K562 (cell line): ENCODE results near the gene HHIPL1. TPM values are rescaled to one million over a fixed set of nuclear protein-coding genes. Genes with fewer than 3 reads are reported as not detected.

Source experiments
- ATAC-seq: fragments of 200-7000 bp; cut with Tn5 transposase; 3 replicates; pipeline ENCODE4 v1.9.1; 2020; ENCODE audit warnings: moderate library complexity
- BruUV-seq: library from RNA; stranded (reverse); fragments of 400-500 nt; replicated peaks from 2 replicates; lab custom pipeline; 2021; lab: Mats Ljungman, UMichigan
- CTCF ChIA-PET: fragments of 300-600 bp; formaldehyde crosslinking; extraction: SDS; loops from one replicate; lab custom pipeline; 2021; ENCODE audit warnings: low intra/inter-chr PET ratio; lab: Yijun Ruan, JAX
- POLR2A ChIA-PET: fragments of 300-600, 350-650 bp; sonication (Branson Sonifier 250); formaldehyde crosslinking; extraction: SDS; loops from one replicate; lab custom pipeline; 2021; ENCODE audit warnings: antibody characterized with exemption, inconsistent platforms; lab: Yijun Ruan, JAX
- DNase-seq, 4 experiments: peaks; one replicate each; pipeline versions ENCODE4 v3.0.0 to v3.0.0-alpha.2; 2011 to 2018; ENCODE audit warnings: low spot score in 3 of 4, mixed read lengths in 3 of 4; ENCODE audit errors: extremely low read depth in 1 of 4
- FAIRE-seq: peaks from 2 replicates; lab custom pipeline; 2011; peaks lifted over from hg19 to GRCh38; lab: Jason Lieb, UNC
- H2AFZ ChIP-seq: 2 replicates; pipeline ENCODE4 v1.6.0; 2011; ENCODE audit warnings: low read depth, low read length, control low read depth, inconsistent platforms
- H3K27ac ChIP-seq: fragments of 200-600 bp; 3 replicates; pipeline ENCODE4 v1.8.0; 2011; ENCODE audit warnings: low read depth, mild to moderate bottlenecking, control low read depth, inconsistent platforms, low read length, moderate library complexity, mixed read lengths; ENCODE audit errors: extremely low read depth
- H3K27me3 ChIP-seq, 2 experiments: fragments of 300-600 bp in 1 of 2; 2 replicates in 1 of 2; 3 replicates in 1 of 2; pipeline versions ENCODE4 v1.6.0 to v1.8.0; 2011; ENCODE audit warnings: inconsistent platforms in 2 of 2, low read length in 2 of 2, mild to moderate bottlenecking in 1 of 2, mixed read lengths in 1 of 2, moderate library complexity in 1 of 2; ENCODE audit not compliant: control insufficient read depth in 2 of 2, insufficient read depth in 2 of 2
- H3K36me3 ChIP-seq: fragments of 300-600 bp; 3 replicates; pipeline ENCODE4 v1.8.0; 2011; ENCODE audit warnings: mild to moderate bottlenecking, low read length, inconsistent platforms; ENCODE audit not compliant: control insufficient read depth, insufficient read depth
- H3K4me1 ChIP-seq, 2 experiments: fragments of 200-600 bp in 1 of 2; replicated peaks in 1 of 2; 2 replicates in 1 of 2; 3 replicates in 1 of 2; pipeline versions ENCODE4 v1.5.1 to v1.8.0; 2011; ENCODE audit warnings: inconsistent platforms in 2 of 2, low read length in 2 of 2, mild to moderate bottlenecking in 1 of 2, mixed read lengths in 1 of 2, moderate library complexity in 1 of 2; ENCODE audit not compliant: control insufficient read depth in 2 of 2, insufficient read depth in 2 of 2
- H3K4me2 ChIP-seq: 2 replicates; pipeline ENCODE4 v1.6.1; 2011; ENCODE audit warnings: low read length, control low read depth, inconsistent platforms, mixed read lengths; ENCODE audit not compliant: insufficient read depth
- H3K4me3 ChIP-seq: fragments of 200-600 bp; sonication (generic), shearing (Covaris generic); 2 replicates; pipeline ENCODE4 v1.5.1; 2016; ENCODE audit warnings: control low read depth, inconsistent platforms
- H3K79me2 ChIP-seq: fragments of 200-600 bp; 3 replicates; pipeline ENCODE4 v1.8.0; 2011; ENCODE audit warnings: low read length, inconsistent platforms; ENCODE audit not compliant: control insufficient read depth, insufficient read depth
- H3K9ac ChIP-seq, 2 experiments: 2 replicates each; pipeline versions ENCODE4 v1.6.0 to v1.6.1; 2011; ENCODE audit warnings: low read depth in 2 of 2, low read length in 2 of 2, control low read depth in 1 of 2, inconsistent platforms in 1 of 2, mild to moderate bottlenecking in 1 of 2, mixed read lengths in 1 of 2; ENCODE audit not compliant: insufficient read depth in 1 of 2
- H3K9me1 ChIP-seq: one replicate; pipeline ENCODE4 v1.6.0; 2011; ENCODE audit warnings: inconsistent platforms, mild to moderate bottlenecking, low read length, moderate library complexity; ENCODE audit not compliant: control insufficient read depth, insufficient read depth
- H3K9me3 ChIP-seq: replicated peaks from 2 replicates; pipeline ENCODE4 v1.5.1; 2011; ENCODE audit warnings: low read depth, low read length, inconsistent platforms; ENCODE audit not compliant: control insufficient read depth, insufficient read depth
- H4K20me1 ChIP-seq: replicated peaks from 2 replicates; pipeline ENCODE4 v1.6.1; 2011; ENCODE audit warnings: low read length, inconsistent platforms, mixed read lengths; ENCODE audit not compliant: control insufficient read depth, insufficient read depth
- WGBS: fragments of 100-300 bp; shearing (Covaris generic); methylation state at CpG from one replicate; pipeline ENCODE4 v1.1.6; 2016; ENCODE audit warnings: low coverage, mixed read lengths; ENCODE audit not compliant: insufficient coverage; ENCODE audit errors: missing lambda C conversion rate; 5-methylcytosine and 5-hydroxymethylcytosine counted together
- in situ Hi-C: fragments of 300-500 bp; cut with MboI; formaldehyde crosslinking; loops from 4 replicates; pipeline ENCODE4 v1.15.0; 2018; ENCODE audit warnings: inconsistent platforms, mixed read lengths
- intact Hi-C: fragments of 100-400 bp; cut with micrococcal nuclease; formaldehyde crosslinking; loops from 2 replicates; pipeline ENCODE4 v1.14.2; 2022
- polyA plus RNA-seq, 8 experiments: library from polyadenylated mRNA; depleted of rRNA in 4 of 8; stranded (reverse) in 5 of 8; unstranded in 3 of 8; fragments of >200 nt; fragmentation: Nextera tagmentation in 2 of 8; fragmentation: Illumina TruSeq in 1 of 8; extraction: Ambion mirVana in 2 of 8; extraction: Trizol in 1 of 8; gene quantifications; 2 replicates each; pipeline versions ENCODE4 v1.2.1 to v1.2.3, GENCODE V29; 2011 to 2014; ENCODE audit warnings: inconsistent platforms in 1 of 8, missing spikeins in 1 of 8
- total RNA-seq, 7 experiments: library from RNA; depleted of rRNA in 6 of 7; stranded (reverse); fragments of >200 nt in 6 of 7; fragmentation: Illumina TruSeq in 2 of 7; extraction: Trizol in 2 of 7; gene quantifications; 2 replicates each; pipeline versions ENCODE4 v1.2.1 to v1.2.3, GENCODE V29; 2011 to 2021; ENCODE audit warnings: low replicate concordance in 1 of 7
- TF ChIP-seq, protein P1 (sequence below), 2 experiments: fragments of 250-450 bp in 1 of 2; fragments of 450-650 bp in 1 of 2; sonication (Bioruptor Pico) in 1 of 2; IDR thresholded peaks; 2 replicates each; pipeline versions ENCODE4 v1.6.1 to v1.8.0; 2016 to 2021; ENCODE audit warnings: mild to moderate bottlenecking in 2 of 2, moderate library complexity in 2 of 2, missing compliant biosample characterization in 1 of 2, missing genetic modification characterization in 1 of 2

HHIPL1 gene
- total and polyA plus RNA-seq, 9 of the 15 experiments (the other 6 are each of a cell fraction or from before 2014, with no cell fraction given) = not detected

DNA sequence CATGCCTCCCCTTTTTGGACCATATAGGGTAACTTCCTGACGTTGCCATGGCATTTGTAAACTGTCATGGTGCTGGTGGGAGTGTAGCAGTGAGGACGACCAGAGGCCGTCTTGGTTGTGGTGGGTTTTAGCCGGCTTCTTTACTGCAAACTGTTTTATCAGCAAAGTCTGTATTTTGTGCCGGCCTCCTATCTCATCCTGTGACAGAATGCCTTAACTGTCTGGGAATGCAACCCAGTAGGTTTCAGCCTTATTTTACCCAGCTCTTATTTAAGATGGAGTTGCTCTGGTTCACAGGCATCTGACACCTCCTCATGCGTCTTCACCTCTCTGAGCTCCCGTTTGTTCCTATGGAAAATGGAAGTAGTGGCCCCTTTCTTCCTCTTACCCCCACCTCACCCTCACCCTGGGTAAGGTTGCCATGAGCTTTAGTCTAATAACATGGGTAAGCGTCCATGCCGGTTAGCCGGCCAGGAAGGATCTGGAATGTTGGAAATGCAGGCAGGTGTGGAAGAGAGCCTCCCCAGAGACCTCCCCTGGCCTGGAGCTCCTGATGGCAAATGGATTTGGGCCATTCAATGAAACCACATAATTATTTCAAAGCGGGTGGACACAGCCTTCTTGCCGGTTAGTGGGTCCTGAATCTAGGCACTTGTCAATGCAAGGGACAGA lies 18.6 kb downstream of the HHIPL1 start:
- Histone ChIP-seq H3K9me1 (no peaks in the 10 kb centered on the region), H2AFZ (no peak overlapping the region)
- TF ChIP-seq, protein P1, sequence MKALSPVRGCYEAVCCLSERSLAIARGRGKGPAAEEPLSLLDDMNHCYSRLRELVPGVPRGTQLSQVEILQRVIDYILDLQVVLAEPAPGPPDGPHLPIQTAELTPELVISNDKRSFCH (CRISPR knock-in tag; IDR thresholded peaks at IDR 0.05) = no peak
- TF ChIP-seq, protein P1 (tag; IDR thresholded peaks at IDR 0.05) = no peak
- TF ChIP-seq, all 486 proteins: peak for 0
- Histone ChIP-seq H3K79me2 (no peaks in the 10 kb centered on the region), H4K20me1 (no peaks in the 10 kb centered on the region; the same call in none of the 2 replicates), H3K36me3 (no peaks in the 10 kb centered on the region), H3K27ac (no peak overlapping the region), H3K27me3 (peaks cover 3 to 55% of the 10 kb centered on the region in 2 experiments; a peak in 3 of 5 replicates), H3K9ac (no peak overlapping the region), H3K4me2 (no peak overlapping the region), H3K4me3 (no peak overlapping the region), H3K4me1 (peaks cover 0 to 6% of the 10 kb centered on the region in 2 experiments; a peak in 2 of 5 replicates), H3K9me3 (no peaks in the 10 kb centered on the region)
- ATAC-seq (no peak), DNase-seq (no peak), FAIRE-seq (no peak)
- POLR2A ChIA-PET = interaction anchor here (0.9 kb wide), 1 partner anchor 20 kb away, joined by 6 read pairs; the partner anchor contains the start of gene CYP46A1
- in situ Hi-C loops = no loop called here
- CTCF ChIA-PET = interaction anchor here (0.6 kb wide), 1 partner anchor 360 kb away, joined by 3 read pairs; no protein-coding TSS in a partner anchor
- intact Hi-C loops = no loop called here
- no TSS peak for BruUV-seq
- 5% methylated on average over 10 of the region's 12 CpGs for WGBS
